Activated T-cell treated with anti-CD3 and anti-CD28 coated beads for 4 hours (primary cell): ENCODE measurements around the gene CNTNAP2.

Experiments used
- DNase-seq: peaks from one replicate; pipeline ENCODE4 v3.0.0-alpha.2; 2020

Gene CNTNAP2

DNA sequence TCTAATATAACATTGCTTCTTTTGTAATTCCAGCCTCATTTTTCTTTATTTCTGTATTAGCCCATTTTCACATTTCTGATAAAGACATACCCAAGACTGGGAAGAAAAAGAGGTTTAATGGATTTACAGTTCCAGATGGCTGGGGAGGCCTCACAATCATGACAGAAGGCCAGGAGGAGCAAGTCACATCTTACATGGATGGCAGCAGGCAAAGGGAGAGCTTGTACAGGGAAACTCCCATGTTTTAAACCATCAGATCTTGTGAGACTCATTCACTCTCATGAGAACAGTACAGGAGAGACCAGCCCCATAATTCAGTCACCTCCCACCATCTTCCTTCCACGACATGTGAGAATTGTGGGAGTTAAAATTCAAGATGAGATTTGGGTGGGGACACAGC lies 510.3 kb downstream of the CNTNAP2 start:
- no peak for DNase-seq

DNA sequence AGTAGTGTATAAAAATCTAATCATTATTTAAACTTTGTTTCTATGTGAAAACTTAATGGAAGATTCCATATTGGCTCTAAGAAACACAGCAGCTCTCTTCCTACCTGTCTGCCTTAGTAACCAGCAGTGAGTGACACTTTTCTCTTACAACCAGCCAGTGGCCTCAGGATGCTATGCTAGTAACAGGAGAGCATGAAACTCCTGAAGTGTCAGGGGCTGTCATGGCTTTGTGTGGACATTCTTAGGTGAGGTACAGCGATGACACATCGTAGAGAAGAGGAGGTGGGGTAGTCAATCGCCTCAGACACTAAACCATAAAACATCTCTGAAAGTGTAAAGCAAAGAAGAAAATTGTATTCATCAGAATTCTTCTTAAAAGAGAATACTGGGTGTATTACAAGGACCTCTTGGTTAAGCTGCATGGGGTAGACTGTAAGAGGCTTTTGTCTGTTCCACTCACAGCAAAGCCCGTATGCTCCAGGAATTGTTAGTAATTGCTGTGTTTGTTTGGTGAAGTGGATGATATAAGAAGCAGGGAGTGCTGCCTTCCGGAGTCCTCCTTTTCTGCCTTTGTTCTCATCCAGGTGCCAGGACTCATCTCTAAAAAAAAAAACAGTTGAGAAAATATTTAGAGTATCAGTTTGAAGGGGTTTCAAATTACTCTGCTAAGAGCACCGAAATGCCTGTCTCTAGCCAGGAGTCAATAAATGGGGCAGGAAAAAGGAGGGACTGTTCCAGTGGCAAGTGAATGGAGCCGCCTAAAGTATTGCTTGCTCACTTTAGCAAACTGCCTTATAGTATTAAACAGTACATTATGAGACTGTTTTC lies 518.8 kb downstream of the CNTNAP2 start:
- no peak for DNase-seq

DNA sequence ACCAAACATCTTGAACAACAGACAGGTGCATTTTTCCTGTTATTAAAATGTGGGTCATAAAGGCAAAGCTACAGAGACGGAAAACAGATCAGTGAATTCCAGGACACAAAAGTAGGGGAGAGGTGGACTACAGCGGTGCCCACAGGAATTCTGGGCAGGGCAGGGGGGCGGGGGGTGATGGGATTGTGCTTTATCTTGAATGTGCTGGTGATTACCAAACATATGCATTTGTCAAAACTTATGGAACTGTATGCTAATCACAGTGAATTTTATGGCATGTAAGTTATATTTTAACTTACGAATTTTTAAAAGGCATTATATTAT lies 519.4 kb downstream of the CNTNAP2 start:
- no peak for DNase-seq

DNA sequence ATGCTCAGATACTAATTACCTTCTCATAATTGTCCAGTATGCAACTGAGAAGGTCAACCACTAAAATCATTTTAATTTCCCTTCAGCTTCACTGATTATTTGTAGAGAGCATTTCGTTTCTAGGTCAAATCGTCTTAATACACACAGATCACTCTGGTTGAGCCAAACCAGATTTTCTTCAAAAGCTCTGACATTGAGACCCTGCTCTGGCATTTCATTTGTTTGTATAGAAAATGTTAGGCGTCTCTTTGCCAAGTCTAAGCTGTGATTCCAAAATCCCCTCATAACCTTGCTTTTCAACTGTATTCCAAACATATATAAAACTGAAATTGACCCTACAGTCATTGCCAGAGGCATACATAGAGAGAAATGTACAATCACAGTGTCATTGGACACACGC lies 520.0 kb downstream of the CNTNAP2 start:
- no peak for DNase-seq

DNA sequence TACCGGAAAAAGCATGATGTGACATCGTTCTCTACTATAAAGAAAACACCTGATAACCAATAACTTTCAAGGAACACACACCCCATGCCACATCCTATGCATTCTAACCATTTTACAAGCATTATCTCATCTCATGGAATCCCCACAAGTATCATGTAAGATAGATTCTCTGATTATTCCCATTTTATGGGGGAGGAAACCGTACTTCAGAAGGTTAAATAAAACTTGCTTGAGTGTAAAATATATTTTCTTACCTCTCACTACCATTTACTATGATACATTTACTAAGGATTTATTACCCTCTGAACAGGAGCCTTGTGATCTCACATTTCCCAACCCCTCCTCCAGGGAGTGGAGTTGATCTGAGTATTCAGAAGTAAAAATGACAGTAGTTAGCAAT lies 522.7 kb downstream of the CNTNAP2 start:
- DNase-seq = no peak

DNA sequence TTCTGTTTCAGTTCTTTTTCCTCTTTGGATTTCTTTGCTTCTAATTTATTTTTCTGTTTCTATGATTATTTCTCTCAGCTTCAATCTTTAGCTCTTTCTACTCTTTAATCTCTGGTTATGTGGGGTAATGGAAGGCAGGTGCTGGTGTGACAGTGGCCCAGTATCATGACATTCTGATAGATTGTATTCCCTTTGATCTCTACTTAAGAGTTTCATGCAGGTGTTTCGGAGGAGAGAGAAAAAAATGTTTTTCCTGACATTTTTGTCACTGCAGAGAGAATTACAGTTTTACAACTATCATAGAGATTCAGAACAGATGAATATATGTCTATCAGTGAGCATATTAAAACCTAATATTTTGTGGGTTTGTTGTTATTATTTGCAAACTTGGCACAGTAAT lies 524.9 kb downstream of the CNTNAP2 start:
- no peak for DNase-seq

DNA sequence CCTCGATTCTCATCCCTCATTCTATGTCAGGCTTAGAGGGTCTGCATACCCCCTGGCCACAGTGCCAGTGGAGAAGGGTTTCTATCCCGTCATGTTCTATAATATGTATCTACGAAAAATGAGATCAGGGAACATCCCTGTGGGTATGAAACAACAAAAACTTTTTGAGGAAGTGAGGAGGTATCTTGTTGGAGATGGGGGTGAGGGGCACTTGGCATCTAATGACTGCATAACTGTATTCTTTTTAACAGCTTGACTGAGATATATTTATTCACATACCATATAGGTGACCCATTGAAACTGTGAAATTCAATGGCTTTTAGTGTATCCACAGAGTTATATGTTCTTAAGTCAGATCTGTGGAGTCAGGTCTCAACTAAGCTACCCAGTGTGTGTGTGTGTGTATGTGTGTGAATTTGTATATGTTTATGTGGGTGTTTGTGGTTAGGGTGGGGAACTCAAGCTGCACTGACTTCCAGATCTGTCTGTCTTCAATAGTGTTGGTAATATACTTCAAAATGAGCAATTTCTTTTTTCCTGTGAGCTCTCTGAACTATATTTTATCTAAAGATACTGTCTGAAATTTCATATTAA lies 528.9 kb downstream of the CNTNAP2 start:
- DNase-seq = no peak

DNA sequence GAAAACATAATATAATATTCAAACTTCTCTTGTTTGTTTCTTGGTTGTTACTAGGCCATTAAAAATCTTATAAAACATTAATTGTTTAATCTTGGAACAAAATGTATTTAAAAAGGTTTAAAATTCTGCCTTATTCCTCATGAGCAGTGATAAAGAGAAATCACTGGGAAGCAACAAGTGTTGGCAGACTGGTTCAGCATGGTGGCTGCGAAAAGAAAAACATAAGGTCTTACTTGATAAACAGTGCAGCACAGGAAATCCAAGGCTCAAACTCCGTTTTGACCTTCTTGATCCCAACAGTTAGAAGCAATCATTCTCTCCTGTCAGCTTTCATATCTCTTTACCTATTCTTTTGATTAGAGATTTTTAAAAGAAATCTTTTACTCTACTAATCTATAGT lies 530.8 kb downstream of the CNTNAP2 start:
- no peak for DNase-seq

DNA sequence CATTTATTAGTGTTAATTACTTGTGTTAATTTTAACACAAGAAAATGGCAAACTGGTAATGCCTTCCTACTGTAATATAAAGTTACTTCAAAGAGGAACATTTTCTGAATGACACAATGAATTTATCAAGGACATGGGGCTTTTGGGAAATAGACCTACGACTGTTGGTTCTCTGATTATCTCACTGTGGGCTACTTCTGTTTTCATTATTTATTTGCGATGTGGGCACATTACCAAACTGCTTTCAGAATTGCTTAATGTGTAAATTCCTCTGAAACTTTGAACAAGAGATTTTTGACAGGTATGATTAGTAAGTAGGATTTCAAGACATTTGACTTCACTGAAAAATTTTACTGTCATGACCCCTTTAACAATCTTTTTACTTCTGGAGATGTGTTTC lies 535.6 kb downstream of the CNTNAP2 start:
- DNase-seq = no peak

DNA sequence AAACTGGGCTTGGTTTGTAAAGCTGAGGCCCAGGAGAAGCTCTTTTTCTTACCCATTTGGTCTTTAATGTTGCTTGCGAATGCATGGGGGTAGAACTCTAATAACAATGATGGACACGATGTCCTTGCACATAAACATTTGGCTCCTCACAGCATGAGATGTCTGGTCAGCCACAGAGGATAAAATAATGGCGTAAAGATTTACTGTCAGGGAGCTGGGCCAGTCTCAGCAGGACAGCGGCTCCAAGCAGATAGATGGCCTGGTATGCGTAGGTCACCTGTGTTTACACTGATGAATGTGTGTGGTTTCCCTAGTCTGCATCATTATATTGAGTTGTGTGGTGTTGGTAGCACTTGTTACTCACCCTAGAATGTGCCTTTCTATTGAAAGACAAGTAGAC lies 537.4 kb downstream of the CNTNAP2 start:
- no peak for DNase-seq

DNA sequence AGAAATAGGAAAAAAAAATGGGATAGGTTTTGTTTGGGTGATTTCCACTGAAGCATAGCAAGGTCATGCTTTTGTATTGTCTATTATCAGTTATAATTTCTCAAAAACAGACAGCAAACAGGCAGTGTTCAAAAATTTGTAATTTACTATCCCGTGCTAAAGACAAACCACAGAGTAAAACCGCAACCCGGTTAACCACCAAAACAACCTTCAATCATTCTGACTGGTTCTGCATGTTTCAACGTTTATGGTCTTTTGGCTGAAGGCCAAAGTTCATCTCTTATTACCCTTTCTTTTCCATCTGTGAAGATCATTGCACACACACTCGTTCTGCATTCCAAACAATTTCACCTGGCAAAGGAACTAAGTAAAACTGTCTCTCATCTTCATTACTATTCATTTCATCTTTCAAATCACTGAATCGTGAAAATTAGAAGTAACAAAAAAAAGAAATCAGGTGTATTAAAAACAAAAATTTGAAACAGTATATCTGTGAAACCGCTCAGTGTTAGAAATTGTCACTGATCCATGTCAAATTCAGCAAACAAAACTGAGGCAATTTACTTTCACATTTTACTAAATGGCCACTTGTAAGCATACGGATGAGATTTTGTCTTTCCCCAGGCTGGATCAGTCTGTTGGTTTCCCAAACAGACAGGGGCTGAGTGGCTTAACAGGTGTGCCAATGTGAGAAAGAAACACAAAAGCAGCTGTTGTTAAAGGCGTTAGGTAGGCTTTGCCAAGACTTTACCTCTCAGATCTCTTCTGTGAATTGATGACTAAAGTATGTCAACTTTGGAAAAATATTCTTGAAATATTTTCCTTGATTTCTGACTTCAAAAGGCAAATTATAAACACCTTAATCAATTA lies 539.6 kb downstream of the CNTNAP2 start:
- no peak for DNase-seq

DNA sequence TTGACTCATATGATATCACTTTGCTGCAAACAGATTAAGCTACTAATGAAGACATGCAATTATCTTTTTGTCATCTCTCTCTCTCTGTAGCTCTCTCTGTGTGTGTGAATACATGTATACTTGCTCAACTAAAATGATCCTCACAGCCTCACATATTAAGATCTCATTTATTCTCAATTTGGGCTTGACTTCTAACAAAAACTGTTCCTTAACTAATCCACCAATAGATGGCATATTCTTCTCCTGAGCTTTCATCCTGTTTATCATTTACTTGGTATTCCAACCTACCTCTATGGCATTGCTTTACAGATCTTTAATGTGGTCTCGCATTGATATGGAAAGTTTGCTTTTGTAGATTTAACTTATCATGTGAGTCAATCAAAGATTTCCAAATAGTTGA lies 540.4 kb downstream of the CNTNAP2 start:
- no peak for DNase-seq

DNA sequence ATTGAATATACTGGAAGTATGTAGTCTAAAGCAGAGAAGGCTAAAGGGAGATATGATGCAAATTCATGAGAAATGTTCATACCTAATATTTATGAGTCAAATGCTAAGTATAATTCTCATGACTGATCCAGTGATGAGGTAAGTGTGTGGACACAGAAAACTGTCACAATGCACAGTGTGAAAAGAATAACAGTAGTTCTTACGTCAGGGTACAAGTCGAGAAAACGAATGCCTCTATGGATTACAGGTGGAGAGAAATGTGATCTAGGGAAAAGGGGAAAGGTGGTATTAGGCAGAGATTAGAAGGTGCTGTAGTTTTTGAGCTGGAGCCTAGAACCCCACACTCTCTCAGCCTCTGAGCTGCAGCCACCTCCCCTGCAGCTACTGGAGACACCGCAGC lies 542.0 kb downstream of the CNTNAP2 start:
- DNase-seq = no peak

DNA sequence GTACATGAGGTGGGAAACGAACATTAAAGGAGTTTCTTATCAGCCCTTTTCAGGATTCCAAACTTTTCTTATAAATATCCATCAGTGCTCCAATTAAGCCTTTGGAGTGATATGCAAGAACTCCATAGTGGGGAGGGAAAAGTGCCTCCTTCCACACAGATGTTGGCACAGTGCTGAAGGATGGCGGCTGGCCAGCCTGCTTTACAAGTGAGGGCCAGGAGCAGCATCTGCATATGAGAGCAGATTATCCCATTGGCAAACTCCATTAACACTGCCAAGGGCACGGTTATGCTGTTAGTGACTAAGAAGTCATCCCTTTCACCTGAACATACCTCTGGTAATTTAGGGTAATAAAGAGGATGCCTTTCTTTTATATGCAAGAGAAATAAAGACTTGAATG lies 543.1 kb downstream of the CNTNAP2 start:
- no peak for DNase-seq

DNA sequence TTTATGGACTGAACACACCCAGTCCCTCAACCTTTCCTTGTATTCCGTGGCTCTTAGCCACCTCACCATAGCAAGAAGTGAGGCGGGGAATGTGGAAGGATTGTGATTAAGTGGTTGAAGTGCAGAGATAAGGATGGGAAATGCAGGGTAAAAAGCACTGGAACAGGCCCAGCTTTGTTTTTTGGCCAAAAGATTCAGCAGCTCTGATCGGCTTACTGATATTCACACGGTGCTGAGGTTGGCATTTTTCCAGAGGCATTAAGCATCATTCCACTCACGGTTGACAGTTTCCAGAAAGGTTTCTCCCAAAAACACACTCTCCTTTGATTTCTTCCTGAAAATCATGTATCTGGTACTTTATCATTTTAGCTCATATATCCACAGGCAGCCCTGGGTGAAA lies 544.2 kb downstream of the CNTNAP2 start:
- no peak for DNase-seq

DNA sequence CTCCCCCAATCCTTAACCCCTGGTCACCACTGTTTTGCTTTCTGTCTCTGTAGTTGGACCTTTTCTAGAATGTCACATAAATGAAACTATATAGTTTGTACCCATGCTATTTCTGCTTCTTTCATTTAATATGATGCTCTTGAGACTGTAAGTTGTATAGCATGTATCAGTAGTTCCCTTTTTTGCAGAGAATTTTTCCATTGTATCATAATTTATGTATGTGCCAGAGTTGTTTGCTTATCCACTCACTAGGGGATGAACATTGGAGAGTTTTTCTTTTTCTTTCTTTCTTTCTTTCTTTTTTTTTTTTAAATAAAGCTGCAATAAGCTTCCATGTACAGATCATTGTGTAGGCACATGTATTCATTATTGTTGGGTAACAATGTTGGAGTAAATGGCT lies 544.8 kb downstream of the CNTNAP2 start:
- DNase-seq = no peak

DNA sequence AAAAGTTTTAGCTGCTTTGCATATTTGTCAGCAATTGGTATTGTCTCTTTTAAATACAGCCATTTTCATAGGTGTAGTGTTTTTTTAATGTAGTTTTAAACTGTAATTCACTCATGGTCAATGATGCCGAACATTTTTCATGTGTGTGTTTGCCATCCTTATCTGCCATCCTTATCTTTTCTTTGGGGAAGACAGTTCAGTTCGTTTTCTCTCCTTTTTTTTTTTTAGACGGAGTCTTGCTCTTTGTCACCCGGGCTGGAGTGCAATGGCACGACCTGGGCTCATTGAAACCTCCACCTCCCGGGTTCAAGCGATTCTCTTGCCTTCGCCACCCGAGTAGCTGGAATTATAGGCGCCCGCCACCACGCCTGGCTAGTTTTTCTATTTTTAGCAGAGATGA lies 545.3 kb downstream of the CNTNAP2 start:
- DNase-seq = no peak

DNA sequence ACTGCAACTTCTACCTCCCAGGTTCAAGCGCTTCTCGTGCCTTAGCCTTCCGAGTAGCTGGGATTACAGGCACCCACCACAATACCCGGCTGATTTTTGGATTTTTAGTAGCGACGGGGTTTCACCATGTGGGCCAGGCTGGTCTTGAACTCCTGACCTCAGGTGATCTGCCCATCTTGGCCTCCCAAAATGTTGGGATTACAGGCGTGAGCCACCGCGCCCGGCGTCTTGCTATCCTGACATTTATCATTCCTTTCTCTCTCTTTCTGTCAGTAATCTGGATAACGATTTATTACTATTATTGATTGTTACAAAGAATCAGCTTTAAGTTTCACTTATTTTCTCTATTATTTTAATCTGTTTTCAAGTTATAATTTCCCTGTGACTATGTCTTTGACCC lies 548.4 kb downstream of the CNTNAP2 start:
- DNase-seq = no peak

DNA sequence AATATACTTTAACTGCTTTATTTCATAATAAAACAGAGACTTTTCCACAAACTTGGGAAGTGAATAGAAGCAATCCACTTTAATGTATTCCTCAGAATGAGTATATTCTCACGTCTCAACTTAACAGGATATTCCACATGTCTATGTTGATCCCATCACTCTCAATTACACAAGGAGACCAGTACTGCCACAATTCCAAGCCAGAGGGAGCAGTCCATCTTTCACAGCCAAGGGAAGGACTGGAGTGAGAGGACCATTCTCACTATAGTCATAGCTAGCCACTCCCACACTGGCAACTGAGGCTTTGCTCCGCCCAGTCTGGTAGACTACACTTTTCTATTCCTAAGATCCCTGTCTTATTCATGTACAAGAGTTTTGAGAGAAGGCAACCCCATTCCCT lies 553.9 kb downstream of the CNTNAP2 start:
- DNase-seq = no peak

DNA sequence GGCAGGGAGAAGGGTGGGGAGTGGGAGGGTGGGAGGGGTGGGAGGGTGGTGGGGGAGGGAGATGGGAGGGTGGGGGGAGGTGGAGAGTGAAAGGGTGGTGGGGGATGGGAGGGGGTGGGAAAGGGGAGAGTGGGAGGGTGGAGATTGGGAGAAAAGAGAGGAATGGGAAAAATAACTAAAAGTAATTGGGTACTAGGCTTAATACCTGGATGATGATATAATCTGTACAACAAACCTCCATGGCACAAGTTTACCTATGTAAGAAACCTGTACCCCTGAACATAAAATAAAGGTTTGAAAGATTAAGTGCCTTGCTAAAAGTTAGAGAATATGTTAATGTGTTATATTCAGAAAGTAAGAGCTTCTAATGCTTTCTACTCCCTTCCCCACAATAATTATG lies 564.9 kb downstream of the CNTNAP2 start:
- DNase-seq = no peak

DNA sequence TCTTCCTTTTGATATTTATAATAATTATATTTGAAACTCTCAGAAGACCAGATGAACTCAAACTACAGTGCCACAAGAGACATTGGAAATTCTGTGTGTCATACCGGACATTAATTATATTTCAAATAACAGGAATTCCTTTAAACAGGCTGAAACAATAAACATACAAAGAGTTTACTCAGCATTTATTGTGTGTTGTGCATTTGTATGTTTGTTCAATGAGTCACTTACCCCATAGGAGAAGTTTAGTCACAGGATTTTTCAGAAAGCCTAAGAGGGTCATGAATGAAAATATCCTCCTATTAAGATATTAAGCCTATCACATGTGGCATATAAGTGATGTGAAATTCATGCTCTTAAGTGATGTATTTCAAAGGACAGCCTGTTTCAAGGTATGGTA lies 566.8 kb downstream of the CNTNAP2 start:
- DNase-seq = no peak

DNA sequence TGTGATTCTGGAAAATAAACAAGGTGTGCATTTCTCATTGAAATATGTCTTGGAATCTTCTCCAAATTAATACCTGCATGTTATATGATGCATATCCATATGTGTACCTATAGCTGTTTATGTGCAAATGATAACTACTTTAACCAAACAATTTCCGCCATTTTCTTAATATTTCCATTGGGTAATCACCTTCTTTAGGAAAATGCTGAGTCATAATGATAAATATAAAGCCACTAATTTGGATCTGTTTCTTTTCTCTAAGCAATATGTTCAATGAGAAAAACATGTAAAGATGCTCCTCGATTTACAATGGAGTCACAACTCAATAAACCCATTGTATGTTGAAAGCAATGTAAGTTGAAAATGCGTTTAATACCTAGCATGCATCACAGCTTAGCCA lies 574.4 kb downstream of the CNTNAP2 start:
- DNase-seq = no peak

DNA sequence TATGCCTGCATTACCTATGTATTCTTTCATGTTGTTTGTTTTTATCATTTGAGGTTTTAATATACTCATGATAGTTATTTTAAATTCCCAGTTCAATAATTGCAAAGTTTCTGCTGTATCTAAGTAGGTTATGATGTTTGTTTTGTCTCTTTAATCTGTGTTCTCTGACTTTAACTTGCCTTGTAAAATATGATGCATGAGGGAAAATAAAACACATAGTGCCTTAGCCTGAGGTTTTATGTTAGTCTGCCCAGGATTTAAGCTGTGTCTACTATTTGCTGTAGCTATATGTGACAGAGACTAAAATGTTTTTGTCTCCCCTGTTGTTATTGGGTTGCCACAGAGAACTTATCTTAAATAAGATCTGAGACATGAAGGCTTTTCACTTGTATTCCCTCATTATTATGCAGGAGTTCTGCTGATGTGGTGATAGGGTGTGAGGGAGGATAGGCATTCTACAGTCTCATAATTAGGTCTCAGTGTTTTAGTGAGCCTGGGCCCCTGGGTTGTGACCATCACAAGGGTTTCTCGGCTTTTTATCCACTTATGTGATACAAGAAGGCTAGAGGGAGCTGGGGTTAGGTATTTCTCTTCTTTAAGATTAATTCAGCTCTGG lies 582.5 kb downstream of the CNTNAP2 start:
- DNase-seq = no peak
